ENCODE data around the gene ARHGEF9.
"Not testable (repeated sequence)": the region's sequence is repeated elsewhere in the genome, so short reads cannot be mapped to it uniquely, and the experiment has no call there.

Gene ARHGEF9

GRCh38 chrX:63784902-63785707 is at the start of gene ARHGEF9:
Gene ARHGEF9 (minus strand): TSS chrX:63785214. CDS start chrX:63785145, 69 bp downstream.
- in situ Hi-C loops (cut with MboI; ENCODE audit: low sequenced_read_pairs): no loop called here

GRCh38 chrX:63825446-63825845 is 40.4 kb upstream of the ARHGEF9 start:
- in situ Hi-C loops (cut with MboI; ENCODE audit: low sequenced_read_pairs): not testable (repeated sequence)

GRCh38 chrX:63818156-63818555 is 33.1 kb upstream of the ARHGEF9 start:
- in situ Hi-C loops (cut with MboI; ENCODE audit: low sequenced_read_pairs): no loop called here

- in situ Hi-C loops (cut with MboI; ENCODE audit: low sequenced_read_pairs): no loop called here
Measured at GRCh38 chrX:63817696-63818095, 32.7 kb upstream of the ARHGEF9 start.

- in situ Hi-C loops (cut with MboI; ENCODE audit: low sequenced_read_pairs): no loop called here
Measured at GRCh38 chrX:63812823-63813222, 27.8 kb upstream of the ARHGEF9 start.

- in situ Hi-C loops (cut with MboI; ENCODE audit: low sequenced_read_pairs): no loop called here
Measured at GRCh38 chrX:63810746-63811145, 25.7 kb upstream of the ARHGEF9 start.

- in situ Hi-C loops (cut with MboI; ENCODE audit: low sequenced_read_pairs): no loop called here
Measured at GRCh38 chrX:63809173-63809572, 24.2 kb upstream of the ARHGEF9 start.

- in situ Hi-C loops (cut with MboI; ENCODE audit: low sequenced_read_pairs): not testable (repeated sequence)
Measured at GRCh38 chrX:63795406-63795805, 10.4 kb upstream of the ARHGEF9 start.

GRCh38 chrX:63785708-63786040 is 660 bp upstream of the ARHGEF9 start:
- in situ Hi-C loops (cut with MboI; ENCODE audit: low sequenced_read_pairs): no loop called here

GRCh38 chrX:63784346-63784901 is 590 bp downstream of the ARHGEF9 start:
- in situ Hi-C loops (cut with MboI; ENCODE audit: low sequenced_read_pairs): no loop called here

- in situ Hi-C loops (cut with MboI; ENCODE audit: low sequenced_read_pairs): no loop called here
Measured at GRCh38 chrX:63782515-63782914, 2.5 kb downstream of the ARHGEF9 start.

GRCh38 chrX:63768760-63769159 is 16.3 kb downstream of the ARHGEF9 start:
- in situ Hi-C loops (cut with MboI; ENCODE audit: low sequenced_read_pairs): no loop called here

GRCh38 chrX:63765712-63766111 is 19.3 kb downstream of the ARHGEF9 start:
- in situ Hi-C loops (cut with MboI; ENCODE audit: low sequenced_read_pairs): no loop called here

GRCh38 chrX:63764946-63765345 is 20.1 kb downstream of the ARHGEF9 start:
- in situ Hi-C loops (cut with MboI; ENCODE audit: low sequenced_read_pairs): no loop called here

GRCh38 chrX:63761639-63762038 is 23.4 kb downstream of the ARHGEF9 start:
- in situ Hi-C loops (cut with MboI; ENCODE audit: low sequenced_read_pairs): no loop called here

- in situ Hi-C loops (cut with MboI; ENCODE audit: low sequenced_read_pairs): no loop called here
Measured at GRCh38 chrX:63758011-63758410, 27.0 kb downstream of the ARHGEF9 start.

GRCh38 chrX:63755892-63756291 is 29.1 kb downstream of the ARHGEF9 start:
- in situ Hi-C loops (cut with MboI; ENCODE audit: low sequenced_read_pairs): no loop called here

- in situ Hi-C loops (cut with MboI; ENCODE audit: low sequenced_read_pairs): no loop called here
Measured at GRCh38 chrX:63754860-63755579, 30.0 kb downstream of the ARHGEF9 start.

- in situ Hi-C loops (cut with MboI; ENCODE audit: low sequenced_read_pairs): no loop called here
Measured at GRCh38 chrX:63754136-63754859, 30.7 kb downstream of the ARHGEF9 start.

GRCh38 chrX:63751481-63751880 is 33.5 kb downstream of the ARHGEF9 start:
- in situ Hi-C loops (cut with MboI; ENCODE audit: low sequenced_read_pairs): no loop called here

GRCh38 chrX:63750811-63751210 is 34.2 kb downstream of the ARHGEF9 start:
- in situ Hi-C loops (cut with MboI; ENCODE audit: low sequenced_read_pairs): no loop called here

All from HL-60/S4 (cell line).